ENCODE data around the gene CEP120.
"Not testable (repeated sequence)": the region's sequence is repeated elsewhere in the genome, so short reads cannot be mapped to it uniquely, and the experiment has no call there.

- TF ChIP-seq, protein P1, sequence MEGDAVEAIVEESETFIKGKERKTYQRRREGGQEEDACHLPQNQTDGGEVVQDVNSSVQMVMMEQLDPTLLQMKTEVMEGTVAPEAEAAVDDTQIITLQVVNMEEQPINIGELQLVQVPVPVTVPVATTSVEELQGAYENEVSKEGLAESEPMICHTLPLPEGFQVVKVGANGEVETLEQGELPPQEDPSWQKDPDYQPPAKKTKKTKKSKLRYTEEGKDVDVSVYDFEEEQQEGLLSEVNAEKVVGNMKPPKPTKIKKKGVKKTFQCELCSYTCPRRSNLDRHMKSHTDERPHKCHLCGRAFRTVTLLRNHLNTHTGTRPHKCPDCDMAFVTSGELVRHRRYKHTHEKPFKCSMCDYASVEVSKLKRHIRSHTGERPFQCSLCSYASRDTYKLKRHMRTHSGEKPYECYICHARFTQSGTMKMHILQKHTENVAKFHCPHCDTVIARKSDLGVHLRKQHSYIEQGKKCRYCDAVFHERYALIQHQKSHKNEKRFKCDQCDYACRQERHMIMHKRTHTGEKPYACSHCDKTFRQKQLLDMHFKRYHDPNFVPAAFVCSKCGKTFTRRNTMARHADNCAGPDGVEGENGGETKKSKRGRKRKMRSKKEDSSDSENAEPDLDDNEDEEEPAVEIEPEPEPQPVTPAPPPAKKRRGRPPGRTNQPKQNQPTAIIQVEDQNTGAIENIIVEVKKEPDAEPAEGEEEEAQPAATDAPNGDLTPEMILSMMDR (conservative IDR thresholded peaks at IDR 0.05; ENCODE audit: low read depth in 2 of 2) = not testable (repeated sequence)
- not testable (repeated sequence) for TF ChIP-seq POLR2AphosphoS5 (IDR thresholded peaks at IDR 0.05; ENCODE audit: low read depth); EZH2 (IDR thresholded peaks at IDR 0.05; ENCODE audit: low read depth, unreplicated experiment); JUNB (IDR thresholded peaks at IDR 0.05; ENCODE audit: unreplicated experiment); EZH2phosphoT487 (IDR thresholded peaks at IDR 0.05; ENCODE audit: unreplicated experiment); CREB1 (CRISPR knock-in tag; IDR thresholded peaks at IDR 0.05; ENCODE audit: low read depth); ETS1 (IDR thresholded peaks at IDR 0.05)
- TF ChIP-seq, protein P2, sequence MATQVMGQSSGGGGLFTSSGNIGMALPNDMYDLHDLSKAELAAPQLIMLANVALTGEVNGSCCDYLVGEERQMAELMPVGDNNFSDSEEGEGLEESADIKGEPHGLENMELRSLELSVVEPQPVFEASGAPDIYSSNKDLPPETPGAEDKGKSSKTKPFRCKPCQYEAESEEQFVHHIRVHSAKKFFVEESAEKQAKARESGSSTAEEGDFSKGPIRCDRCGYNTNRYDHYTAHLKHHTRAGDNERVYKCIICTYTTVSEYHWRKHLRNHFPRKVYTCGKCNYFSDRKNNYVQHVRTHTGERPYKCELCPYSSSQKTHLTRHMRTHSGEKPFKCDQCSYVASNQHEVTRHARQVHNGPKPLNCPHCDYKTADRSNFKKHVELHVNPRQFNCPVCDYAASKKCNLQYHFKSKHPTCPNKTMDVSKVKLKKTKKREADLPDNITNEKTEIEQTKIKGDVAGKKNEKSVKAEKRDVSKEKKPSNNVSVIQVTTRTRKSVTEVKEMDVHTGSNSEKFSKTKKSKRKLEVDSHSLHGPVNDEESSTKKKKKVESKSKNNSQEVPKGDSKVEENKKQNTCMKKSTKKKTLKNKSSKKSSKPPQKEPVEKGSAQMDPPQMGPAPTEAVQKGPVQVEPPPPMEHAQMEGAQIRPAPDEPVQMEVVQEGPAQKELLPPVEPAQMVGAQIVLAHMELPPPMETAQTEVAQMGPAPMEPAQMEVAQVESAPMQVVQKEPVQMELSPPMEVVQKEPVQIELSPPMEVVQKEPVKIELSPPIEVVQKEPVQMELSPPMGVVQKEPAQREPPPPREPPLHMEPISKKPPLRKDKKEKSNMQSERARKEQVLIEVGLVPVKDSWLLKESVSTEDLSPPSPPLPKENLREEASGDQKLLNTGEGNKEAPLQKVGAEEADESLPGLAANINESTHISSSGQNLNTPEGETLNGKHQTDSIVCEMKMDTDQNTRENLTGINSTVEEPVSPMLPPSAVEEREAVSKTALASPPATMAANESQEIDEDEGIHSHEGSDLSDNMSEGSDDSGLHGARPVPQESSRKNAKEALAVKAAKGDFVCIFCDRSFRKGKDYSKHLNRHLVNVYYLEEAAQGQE (IDR thresholded peaks at IDR 0.05; ENCODE audit: unreplicated experiment) = not testable (repeated sequence)
These were observed 114.8 kb downstream of the CEP120 start for GRCh38 chr5:123308377-123308776.

Measured in GM23338 (cell line).